ENCODE results near the gene SAMD4B. TPM values are rescaled to one million over a fixed set of nuclear protein-coding genes. Genes with fewer than 3 reads are reported as not detected.
A peak's percentile ranks its signal among the peaks of the same experiment; 100 is the strongest.
"Not testable (repeated sequence)": the region's sequence is repeated elsewhere in the genome, so short reads cannot be mapped to it uniquely, and the experiment has no call there.

The SAMD4B gene
- polyA plus RNA-seq, 4 donors, result 106 to 136 (median 107) TPM

DNA sequence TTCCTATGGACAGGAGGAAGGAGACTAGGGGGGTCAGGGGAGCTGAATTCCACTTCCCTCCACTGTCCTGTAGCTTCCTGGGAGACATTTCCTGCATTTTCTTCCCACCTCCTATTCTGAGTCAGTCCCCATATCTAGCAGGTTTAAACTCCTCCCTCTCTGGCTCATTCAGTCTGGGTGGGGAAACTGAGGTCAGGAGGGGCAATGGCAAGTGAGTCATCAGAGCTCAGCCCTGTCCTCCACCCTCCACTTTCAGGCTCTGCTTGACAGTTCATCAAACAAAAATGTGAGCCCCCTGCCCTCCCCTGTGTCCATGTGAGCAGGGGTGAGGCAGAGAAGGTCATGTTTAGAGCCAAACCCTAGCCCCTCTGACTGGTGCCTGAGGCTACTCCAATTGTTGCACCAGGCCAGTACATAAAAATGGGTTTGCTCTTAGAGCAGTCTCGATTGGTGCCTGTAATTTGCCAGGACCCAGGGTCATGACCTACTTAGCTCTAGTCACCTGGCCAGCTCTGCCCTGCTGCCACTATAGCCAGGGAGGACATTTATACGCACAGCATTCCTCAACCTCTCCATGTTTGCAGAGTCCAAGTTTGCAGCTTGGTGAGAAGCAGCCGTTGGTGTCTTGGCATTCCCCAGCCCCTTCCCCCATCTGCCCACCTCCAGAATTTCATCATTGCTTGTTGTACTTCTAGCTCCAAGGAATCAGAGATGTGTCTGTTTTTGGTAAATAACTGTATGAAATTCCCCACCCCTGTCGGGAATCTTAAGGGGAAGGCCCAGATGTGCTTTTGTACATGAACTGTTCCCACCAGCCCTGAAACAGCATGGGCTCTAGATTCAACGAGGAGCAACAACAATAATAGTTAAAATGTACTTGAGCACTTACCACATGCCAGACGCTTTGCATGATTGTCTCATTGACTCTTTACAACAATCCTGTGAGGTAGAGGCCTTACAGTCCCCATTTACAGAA, 20.7 kb downstream of the SAMD4B start:
- no peak for DNase-seq (ENCODE audit: low read depth in 4 of 4, low spot score in 3 of 4)

DNA sequence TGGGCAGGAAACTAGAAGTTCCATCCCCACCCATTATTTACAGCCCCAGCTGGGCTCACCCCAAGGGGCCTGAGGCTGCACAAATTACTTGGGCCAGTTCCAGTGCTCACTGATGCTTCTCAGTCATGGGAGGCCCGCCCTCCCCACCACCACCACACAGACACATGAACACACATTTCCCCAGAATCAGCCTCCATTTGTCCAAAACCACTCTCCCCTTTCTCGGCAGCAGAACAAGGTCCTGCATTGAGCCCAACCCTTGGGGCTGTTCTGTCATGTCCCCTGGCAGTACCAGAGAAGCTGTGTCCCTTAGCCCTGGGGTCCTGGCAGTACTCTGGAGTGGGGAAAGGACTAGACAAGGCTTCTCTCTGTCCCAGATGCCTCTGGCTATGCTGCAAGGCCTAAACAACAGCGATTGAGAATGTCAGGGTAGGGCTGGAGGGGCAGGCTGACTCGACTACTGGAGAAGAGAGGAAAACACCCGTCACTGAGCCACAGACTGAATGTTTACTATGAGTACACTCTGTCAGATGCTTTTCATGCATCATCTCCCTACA, 21.8 kb downstream of the SAMD4B start:
- no peak for DNase-seq (ENCODE audit: low read depth in 4 of 4, low spot score in 3 of 4)

DNA sequence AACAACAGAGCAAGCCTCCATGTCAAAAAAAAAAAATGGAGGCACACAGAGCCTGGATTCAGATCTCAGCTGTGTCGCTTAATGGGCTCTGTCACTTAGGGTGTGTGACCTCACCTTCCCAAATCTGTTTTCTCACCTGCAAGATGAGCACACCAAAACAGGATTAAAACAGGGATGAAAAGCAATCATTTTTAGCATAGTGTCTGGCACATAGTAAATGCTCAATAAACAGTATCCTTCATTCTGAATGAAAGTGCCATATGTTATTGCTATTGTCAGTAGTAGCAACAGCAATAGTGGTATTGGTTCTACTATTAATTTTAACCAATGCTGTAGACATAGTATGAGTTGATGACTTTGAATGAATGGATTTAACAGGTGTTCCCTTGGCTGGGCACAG, 23.3 kb downstream of the SAMD4B start:
- DNase-seq (ENCODE audit: low read depth in 4 of 4, low spot score in 3 of 4), result no peak

- no peak for DNase-seq (ENCODE audit: low read depth in 4 of 4, low spot score in 3 of 4)
Observed at GRCh38 chr19:39369200-39369599, 27.0 kb downstream of the SAMD4B start.

GRCh38 chr19:39370735-39371134, 28.5 kb downstream of the SAMD4B start:
- DNase-seq (ENCODE audit: low read depth in 4 of 4, low spot score in 3 of 4), result no peak

- DNase-seq (ENCODE audit: low read depth in 4 of 4, low spot score in 3 of 4), result peak; percentile 38 to 58 (median 53)
Observed at GRCh38 chr19:39372047-39372802, 30.0 kb downstream of the SAMD4B start.

- no peak for DNase-seq (ENCODE audit: low read depth in 4 of 4, low spot score in 3 of 4)
Observed at GRCh38 chr19:39372941-39373340, 30.7 kb downstream of the SAMD4B start.

DNA sequence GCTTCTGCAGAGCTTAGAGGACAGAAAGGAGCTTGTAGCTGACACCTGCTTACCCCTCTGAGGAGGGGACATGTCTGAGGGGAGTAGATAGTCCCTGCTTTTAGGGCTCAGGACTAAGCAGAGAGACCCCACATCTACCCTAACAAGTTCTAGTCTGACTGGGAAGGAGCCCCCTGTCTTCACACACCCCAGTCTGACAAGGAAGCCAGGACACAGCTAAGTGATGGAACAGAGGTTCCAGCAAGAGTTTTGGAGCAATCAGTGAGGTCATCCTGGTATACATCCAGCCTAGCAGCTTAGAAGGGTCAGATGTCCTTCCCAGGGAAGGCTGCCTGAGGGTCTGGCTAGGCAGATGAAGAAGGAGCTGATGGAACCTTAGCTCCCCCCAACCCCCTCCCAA, 33.7 kb downstream of the SAMD4B start:
- no peak for DNase-seq (ENCODE audit: low read depth in 4 of 4, low spot score in 3 of 4)

GRCh38 chr19:39377373-39378362, 35.4 kb downstream of the SAMD4B start:
- no peak for DNase-seq (ENCODE audit: low read depth in 4 of 4, low spot score in 3 of 4)

DNA sequence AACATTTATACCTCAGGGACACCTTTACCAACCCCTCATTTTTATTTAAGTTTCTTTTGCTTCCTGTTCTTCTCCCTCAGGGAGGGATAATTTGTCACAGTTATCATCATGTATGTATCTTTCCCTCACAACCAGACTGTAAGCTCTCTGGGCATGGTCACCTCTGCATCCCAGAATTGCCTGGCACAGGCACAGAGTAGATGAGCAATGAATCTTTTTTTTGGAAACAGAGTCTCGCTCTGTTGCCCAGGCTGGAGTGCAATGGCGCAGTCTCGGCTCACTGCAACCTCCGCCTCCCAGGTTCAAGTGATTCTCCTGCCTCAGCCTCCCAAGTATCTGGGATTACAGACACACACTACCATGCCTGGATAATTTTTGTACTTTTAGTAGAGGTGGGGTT, 37.1 kb downstream of the SAMD4B start:
- not testable (repeated sequence) for DNase-seq (ENCODE audit: low read depth in 4 of 4, low spot score in 3 of 4)

GRCh38 chr19:39379865-39380396, 37.7 kb downstream of the SAMD4B start:
- DNase-seq (ENCODE audit: low read depth in 4 of 4, low spot score in 3 of 4), result no peak

GRCh38 chr19:39380521-39381502, 38.6 kb downstream of the SAMD4B start:
- no peak for DNase-seq (ENCODE audit: low read depth in 4 of 4, low spot score in 3 of 4)

DNA sequence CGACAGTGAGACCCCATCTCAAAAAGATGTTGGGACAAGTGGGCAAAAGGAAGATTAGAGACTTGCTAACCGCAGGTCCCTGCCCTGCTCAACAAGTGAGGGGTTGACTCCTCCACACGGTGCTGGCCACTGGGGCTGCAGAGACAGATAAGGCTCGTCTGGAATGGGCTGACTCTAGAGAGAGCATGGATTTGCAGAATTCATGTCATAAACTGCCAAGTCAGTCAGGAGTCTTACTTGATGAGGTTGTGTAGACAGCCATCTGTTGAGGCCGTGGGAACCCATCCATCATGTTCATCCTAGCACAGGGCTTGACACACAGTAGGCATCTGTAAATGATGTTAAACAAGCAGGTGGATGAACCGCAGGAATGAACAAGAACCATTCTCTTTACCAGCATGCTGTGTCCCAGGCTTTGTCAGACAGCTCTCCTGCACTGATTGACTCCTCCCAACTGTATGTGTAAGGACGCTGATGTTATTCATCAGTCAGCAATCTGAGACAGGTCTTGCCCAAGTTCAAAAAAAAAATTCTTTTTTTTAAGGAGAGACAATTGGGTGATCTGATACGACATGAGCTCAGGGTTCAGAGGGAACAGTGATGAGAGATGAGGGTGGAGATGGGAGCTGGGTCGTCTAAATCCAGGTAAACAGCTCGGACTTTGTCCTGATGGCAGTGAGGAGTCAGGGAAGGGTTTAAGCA, 39.8 kb downstream of the SAMD4B start:
- DNase-seq (ENCODE audit: low read depth in 4 of 4, low spot score in 3 of 4), result no peak

DNA sequence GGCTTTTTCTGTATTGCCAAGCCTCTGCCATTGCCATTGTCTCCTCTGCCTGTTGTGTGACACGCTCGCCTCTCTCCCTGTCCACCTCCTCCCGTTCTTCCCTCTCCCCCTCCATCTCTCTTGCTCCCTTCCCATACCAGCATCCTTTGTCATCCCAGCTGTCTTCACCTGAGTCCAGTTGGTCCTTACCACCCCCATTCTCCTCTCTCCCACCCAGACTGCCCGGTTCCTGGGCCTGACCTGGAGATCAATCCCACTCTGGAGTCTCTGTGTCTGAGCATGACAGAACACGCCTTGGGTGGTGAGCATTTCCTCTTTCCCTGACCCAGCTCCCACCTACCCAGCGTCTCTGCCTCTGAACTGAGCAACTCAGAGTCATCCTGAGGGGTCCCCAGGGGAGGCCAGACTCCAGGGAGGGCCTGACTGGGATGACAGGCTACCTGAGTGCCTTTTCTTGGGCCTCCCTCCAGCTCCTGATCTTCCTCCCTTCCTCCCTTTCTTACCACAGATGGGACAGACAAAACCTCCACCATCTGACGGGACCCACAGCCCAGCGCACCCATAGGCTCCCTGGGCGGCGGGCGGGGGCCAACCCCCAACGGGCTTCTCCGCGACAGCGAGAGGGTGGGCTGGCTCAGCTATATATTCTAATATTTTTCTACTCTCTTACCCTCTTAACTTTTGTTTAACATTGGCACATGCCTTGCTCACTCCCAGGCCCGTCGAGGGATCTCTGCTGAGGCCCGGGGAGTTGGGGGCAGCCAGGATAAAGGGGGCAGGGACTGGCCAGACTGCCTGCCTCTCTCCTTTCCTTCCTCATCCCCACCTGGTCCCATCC, 41.0 kb downstream of the SAMD4B start:
- no peak for DNase-seq (ENCODE audit: low read depth in 4 of 4, low spot score in 3 of 4)

DNA sequence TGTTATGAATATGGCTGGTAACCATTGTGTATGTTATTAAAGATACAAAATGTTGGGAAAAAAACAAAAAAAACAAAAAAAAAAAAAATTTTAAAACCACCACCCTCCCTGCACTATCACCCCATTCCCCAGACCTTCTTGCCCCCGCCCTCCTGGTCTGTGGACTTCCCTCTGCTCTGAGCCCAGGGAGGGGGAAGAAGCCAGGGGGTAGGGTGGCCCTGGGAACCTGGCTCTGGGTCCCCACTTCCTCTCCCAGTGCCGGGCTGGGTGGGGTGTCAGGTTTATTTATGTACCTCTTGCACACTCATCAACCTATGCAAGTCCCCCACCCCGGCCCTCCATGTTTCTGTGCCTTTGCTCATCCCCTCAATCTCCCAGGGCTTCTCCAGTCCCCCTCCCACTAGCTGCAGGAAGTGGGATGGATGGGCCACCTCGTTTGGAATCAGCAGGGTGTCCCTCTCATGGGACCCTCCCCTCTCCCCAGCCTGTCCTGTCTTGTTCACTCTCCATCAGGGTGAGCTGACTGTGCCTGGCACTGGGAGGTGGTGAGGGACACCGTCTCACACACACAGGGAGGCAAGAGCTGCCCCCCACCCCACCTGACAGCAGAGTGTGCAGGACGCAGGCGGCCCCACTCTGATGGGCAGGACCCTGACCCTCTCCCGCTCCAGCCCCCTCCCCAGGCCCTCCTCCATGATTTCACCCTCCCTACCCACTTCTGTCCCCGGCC, 42.8 kb downstream of the SAMD4B start:
- DNase-seq (ENCODE audit: low read depth in 4 of 4, low spot score in 3 of 4), result no peak

GRCh38 chr19:39385629-39386411, 43.6 kb downstream of the SAMD4B start:
- DNase-seq (ENCODE audit: low read depth in 4 of 4, low spot score in 3 of 4), result no peak
